ENCODE results near the gene FRMD7.

DNA sequence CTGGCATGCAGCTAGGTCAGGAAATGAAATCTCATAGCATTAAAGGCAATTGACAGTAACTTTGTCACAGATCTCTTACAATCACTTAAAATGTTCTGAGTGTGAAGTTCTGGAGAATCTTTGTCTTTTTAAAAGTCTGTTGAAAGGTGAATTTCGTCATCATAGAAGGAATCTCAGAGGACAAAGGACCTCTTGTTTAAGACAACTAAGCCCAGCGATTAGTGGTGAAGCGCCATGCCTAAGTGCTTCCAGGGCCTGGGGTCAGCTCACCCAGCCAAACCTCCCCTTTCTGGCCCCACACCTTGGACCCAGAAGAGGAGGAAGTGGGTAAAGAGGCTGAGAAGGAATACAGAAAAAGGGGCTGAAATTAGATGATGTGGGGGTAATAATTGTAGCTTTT is 8.5 kb downstream of the FRMD7 start:
- no peak for TF ChIP-seq ZNF112 (tag by site-specific recombination; IDR thresholded peaks at IDR 0.05)
- TF ChIP-seq CTCF (tag by site-specific recombination; IDR thresholded peaks at IDR 0.05): no peak
- no peak for TF ChIP-seq OSR2 (tag by site-specific recombination; IDR thresholded peaks at IDR 0.05)
- TF ChIP-seq, protein P1, sequence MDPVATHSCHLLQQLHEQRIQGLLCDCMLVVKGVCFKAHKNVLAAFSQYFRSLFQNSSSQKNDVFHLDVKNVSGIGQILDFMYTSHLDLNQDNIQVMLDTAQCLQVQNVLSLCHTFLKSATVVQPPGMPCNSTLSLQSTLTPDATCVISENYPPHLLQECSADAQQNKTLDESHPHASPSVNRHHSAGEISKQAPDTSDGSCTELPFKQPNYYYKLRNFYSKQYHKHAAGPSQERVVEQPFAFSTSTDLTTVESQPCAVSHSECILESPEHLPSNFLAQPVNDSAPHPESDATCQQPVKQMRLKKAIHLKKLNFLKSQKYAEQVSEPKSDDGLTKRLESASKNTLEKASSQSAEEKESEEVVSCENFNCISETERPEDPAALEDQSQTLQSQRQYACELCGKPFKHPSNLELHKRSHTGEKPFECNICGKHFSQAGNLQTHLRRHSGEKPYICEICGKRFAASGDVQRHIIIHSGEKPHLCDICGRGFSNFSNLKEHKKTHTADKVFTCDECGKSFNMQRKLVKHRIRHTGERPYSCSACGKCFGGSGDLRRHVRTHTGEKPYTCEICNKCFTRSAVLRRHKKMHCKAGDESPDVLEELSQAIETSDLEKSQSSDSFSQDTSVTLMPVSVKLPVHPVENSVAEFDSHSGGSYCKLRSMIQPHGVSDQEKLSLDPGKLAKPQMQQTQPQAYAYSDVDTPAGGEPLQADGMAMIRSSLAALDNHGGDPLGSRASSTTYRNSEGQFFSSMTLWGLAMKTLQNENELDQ (tag by site-specific recombination; IDR thresholded peaks at IDR 0.05; ENCODE audit: low read depth): no peak
- TF ChIP-seq PBX3 (CRISPR knock-in tag; IDR thresholded peaks at IDR 0.05): no peak
- no peak for TF ChIP-seq ZBTB21 (tag by site-specific recombination; IDR thresholded peaks at IDR 0.05)
- no peak for TF ChIP-seq WT1 (tag by site-specific recombination; IDR thresholded peaks at IDR 0.05)
